NCI-H1436 (cell line): ENCODE data around the gene MAP4K1.
"Not testable (repeated sequence)": the region's sequence is repeated elsewhere in the genome, so short reads cannot be mapped to it uniquely, and the experiment has no call there.

Source experiments
- DNase-seq: peaks from one replicate; lab custom pipeline; 2025; lab: John Stamatoyannopoulos, UW

MAP4K1 gene

DNA sequence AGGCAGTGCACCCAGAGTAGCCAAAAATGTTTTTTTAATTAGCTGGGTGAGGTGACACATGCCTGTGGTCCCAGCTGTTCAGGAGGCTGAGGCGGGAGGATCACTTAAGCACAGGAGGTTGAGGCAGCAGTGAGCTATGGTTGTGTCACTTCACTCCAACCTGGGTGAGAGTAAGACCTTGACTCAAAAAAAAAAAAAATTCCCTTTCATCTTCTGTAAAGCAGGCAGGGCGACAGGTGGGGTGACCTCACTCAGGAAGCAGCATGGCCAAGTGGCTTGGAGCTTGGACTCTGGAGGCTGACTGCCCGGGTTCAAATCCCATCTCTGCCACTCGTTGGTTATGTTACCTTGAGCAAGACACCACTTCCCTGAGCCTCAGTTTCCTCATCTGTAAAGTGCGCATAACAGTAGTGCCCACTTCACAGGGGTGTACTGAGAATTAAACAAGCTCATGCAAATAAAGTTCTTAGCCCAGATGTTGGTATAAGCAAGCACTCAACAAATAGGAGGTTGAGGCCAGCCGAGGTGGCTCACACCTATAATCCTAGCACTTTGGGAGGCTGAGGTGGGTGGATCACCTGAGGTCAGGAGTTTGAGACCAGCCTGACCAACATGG, 48.3 kb downstream of the MAP4K1 start:
- DNase-seq: no peak

DNA sequence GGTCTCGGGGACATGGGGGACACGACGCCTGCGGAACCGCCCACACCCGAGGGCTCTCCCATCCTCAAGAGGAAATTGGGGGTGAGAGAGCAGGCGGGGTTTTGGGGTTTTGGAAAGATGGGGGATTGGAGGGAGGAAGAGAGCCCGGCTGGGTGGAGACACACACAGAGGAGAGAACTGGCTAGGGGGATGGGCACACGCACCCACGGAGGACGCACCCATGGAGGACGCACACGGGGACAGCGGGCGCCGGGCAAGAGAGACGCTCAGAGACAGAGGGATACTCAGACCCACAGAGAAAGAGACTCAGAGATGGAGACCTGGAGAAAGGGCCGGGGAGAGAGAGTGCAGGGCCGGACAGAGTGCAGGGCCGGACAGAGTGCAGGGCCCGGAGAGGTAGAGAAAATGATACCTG, 52.1 kb downstream of the MAP4K1 start:
- no peak for DNase-seq

GRCh38 chr19:38564981-38565690, 52.6 kb downstream of the MAP4K1 start:
- DNase-seq: no peak

GRCh38 chr19:38563475-38563874, 54.3 kb downstream of the MAP4K1 start:
- no peak for DNase-seq

DNA sequence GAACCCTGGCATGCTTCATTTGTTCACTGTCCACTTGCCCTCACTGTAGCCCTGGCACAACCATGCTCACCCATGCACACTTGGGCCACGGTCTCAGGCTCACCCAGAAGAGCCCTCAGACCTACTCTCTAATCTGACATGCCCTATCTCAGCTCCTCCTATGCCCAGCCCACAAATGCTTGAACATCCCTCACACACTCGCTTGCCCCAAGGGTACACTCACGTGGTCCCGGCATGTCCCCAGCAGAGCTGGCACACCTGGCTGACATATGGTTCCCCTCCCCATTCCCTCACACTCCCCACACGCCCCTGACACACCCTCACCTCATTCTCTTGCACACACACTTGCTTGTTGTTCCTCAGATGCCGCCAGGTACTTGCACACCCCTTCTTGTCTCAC, 55.7 kb downstream of the MAP4K1 start:
- DNase-seq: no peak

GRCh38 chr19:38561658-38562057, 56.1 kb downstream of the MAP4K1 start:
- DNase-seq: no peak

DNA sequence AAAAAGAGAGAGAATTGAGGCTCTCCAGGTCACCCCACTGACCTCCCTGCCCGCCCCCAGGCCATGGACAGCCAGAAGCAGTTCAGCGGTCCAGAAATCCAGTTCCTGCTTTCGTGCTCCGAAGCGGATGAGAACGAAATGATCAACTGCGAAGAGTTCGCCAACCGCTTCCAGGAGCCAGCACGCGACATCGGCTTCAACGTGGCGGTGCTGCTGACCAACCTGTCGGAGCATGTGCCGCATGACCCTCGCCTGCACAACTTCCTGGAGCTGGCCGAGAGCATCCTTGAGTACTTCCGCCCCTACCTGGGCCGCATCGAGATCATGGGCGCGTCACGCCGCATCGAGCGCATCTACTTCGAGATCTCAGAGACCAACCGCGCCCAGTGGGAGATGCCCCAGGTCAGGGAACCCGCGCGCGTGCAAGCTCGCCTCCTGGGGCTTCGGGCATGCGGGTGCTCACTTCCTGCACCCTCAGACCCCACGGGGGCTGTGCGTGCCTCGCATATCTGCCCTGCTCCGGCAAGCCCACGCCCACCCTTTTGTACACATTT, 56.6 kb downstream of the MAP4K1 start:
- DNase-seq: no peak

GRCh38 chr19:38559428-38560401, 58.0 kb downstream of the MAP4K1 start:
- no peak for DNase-seq

- DNase-seq: not testable (repeated sequence)
Observed at GRCh38 chr19:38558933-38559332, 58.8 kb downstream of the MAP4K1 start.

DNA sequence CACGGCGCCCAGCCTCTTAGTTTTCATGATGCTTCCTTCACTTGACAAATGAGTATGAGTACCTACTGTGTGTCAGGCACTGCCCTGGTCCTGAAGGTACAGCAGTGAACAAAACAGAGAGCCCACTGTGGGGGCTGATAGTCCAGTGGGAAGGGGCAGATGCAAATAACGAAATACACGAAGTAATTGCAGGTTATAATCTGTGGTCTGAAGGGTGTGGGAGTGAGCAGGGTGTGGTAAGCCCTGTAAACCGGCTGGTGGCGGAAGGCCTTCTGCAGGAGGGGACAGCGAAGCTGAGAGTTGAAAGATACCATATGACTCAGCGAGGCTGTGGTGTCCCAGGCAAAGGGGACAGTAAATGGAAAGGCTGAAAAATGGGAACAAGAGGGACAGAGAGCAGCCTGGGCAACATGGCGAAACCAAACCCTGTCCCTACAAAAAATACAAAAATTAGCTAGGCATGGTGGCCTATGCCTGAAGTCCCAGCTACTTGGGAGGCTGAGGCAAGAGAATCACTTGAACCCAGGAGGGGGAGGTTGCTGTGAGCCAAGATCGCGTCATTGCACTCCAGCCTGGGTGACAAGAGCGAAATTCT, 60.5 kb downstream of the MAP4K1 start:
- no peak for DNase-seq

DNA sequence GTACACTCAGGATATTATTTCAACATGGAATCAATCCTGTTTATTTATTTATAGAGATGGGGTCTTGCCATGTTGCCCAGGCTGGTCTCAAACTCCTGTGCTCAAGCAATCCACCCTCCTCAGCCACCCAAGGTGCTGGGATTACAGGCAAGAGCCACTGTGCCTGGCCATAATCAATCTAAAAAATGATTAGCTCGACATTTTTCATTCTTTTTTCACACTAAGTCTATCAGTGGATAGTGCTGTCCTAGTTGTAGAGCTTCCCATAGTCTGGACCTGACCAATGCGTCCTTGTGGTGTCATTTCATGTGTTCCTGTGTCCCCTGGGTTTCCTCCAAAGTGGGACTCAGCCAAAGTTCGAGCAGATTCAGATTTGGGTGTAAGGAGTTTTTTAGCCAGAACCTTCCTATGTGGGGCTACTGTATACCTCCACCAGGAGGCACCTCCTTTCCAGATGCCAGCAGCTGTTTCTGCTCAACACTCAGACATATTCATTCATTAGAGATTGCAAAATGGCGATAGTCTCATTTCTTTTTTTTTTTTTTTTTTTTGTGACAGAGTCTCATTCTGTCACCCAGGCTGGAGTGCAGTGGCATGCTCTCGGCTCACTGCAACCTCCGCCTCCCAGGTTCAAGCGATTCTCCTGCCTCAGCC, 61.1 kb downstream of the MAP4K1 start:
- no peak for DNase-seq

DNA sequence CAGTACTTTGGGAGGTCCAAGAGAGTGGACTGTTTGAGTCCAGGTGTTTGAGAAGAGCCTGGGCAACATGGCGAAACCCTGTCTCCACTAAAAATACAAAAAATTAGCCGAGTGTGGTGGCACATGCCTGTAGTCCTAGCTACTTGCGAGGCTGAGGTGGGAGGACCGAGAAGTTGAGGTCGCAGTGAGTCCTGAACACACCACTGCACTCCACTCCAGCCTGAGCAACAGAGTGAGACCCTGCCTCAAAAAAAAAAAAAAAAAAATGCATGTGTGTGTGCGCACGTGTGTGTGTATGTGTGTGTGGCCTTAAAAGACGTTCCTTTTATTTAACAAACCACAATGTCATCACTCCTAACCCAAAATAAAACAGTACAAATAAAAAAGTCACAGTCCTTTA, 62.6 kb downstream of the MAP4K1 start:
- no peak for DNase-seq

GRCh38 chr19:38554676-38555141, 63.0 kb downstream of the MAP4K1 start:
- DNase-seq: no peak

DNA sequence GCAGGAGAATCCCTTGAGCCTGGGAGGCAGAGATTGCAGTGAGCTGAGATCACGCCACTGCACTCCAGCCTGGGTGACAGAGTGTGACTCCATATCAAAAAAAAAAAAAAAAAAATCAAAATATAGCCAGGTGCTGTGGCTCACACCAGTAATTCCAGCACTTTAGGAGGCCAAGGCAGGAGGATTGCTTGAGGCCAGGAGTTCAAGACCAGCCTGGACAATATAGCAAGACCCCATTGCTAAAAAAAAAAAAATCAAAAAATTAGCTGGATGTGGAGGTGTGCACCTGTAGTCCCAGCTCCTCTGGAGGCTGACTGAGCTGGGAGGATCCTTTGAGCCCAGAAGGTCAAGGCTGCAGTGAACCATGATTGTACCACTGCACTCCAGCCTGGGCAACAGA, 64.5 kb downstream of the MAP4K1 start:
- not testable (repeated sequence) for DNase-seq

DNA sequence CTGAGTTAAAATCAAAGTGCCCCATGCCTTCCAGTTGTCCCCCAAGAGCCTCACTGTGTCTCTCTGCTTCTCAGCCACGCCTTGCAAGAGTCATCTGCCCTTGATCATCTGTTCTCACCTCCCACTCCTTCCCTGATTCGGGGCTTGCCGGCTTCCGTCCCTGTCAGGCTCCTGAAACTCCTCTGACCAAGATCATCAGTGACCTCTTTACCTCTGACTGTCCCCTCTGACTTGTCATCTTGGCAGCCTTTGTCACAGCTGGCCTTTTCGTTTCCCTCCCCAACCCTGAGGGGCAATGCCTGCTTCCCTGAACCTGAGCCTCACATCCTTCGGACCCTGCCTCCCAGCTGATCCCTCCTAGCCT, 66.3 kb downstream of the MAP4K1 start:
- no peak for DNase-seq

DNA sequence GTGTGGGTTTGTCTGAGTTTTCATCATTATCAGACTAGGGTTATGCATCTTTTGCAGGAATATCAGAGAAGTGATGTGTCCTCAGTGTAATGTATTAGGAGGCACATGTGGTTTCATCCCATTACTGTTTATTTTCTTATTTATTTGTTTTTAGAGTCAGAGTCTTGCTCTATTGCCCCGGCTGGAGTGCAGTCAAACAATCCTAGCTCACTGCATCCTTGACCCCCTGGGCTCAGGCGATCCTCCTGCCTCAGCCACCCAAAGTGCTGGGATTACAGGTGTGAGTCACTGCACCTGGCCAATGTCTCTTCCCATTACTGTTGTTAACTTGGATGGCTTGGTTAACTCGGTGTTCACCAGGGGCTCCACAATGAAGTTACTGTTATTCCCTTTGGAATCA, 67.4 kb downstream of the MAP4K1 start:
- DNase-seq: no peak

DNA sequence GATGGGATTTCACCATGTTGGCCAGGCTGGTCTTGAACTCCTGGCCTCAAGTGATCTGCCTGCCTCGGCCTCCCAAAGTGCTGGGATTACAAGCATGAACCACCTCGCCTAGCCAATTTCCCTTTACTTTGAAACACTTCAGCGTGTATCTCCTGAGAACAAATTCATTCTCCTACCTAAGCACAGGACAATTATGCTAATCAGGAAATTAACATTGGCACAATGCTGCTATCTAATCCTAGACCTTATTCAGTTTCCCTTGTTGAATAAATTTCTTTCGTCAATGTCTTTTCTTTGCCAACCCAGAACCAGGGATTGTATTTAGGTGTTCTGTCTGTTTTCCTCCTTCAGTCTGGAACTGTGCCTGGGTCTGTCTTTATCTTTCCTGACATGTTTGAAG, 67.8 kb downstream of the MAP4K1 start:
- DNase-seq: no peak

GRCh38 chr19:38549061-38549460, 68.7 kb downstream of the MAP4K1 start:
- no peak for DNase-seq

- DNase-seq: no peak
Observed at GRCh38 chr19:38547421-38547820, 70.3 kb downstream of the MAP4K1 start.

DNA sequence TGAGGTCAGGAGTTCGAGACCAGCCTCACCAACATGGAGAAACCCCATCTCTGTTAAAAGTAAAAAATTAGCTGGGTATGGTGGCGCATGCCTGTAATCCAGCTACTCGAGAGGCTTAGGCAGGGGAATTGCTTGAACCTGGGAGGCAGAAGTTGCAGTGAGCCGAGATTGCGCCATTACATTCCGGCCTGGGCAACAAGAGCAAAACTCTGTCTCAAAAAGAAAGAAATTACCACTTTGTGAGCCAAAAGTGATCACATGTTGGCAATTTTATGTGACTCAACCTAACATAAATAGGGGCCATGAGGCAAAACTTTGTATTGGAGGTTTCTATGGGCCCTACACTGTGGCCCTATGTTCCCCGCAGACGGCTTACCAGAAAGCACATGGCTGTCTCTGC, 72.2 kb downstream of the MAP4K1 start:
- no peak for DNase-seq

DNA sequence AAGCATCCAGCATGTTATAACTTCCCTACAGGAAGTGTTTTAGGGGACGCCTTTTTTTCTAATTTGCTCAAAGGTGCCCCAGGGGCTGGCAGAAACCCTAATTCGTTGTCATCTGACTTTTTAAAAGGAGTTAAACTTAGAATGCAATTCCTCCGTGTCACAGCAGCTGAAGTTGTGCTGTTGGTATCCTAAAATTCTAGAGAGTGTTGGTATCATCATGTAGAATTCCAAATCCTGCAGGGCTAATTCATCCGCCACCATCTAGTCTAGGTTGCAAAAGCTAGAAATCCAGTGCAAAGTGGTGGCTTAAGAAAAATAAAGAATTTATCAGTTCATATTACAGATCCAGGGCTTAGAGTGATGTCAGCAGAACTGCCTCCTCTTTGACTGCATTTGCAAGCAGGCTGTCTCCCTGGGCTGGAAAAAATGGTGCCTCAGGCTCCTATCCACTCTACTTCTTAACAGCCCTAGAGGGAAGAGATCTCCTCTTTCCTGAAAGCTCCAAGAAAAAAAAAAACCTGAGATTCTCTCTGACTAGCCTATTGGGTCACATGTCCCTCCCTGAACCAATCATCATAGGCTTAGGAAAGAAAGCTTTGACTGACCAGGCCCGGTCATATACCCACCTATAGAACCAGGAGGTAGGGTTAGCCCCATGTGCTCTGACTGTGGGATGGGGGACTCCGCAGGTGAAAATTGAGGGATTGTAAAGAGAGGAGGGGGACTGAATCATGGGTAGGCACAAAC, 73.0 kb downstream of the MAP4K1 start:
- DNase-seq: no peak
